Caki2 (cell line): ENCODE data around the gene COL4A4. TPM values are rescaled to one million over a fixed set of nuclear protein-coding genes. Genes with fewer than 3 reads are reported as not detected.
A peak's percentile ranks its signal among the peaks of the same experiment; 100 is the strongest.

Experiments used
- DNase-seq: peaks from one replicate; pipeline ENCODE4 v3.0.0-alpha.2; 2015; ENCODE audit warnings: low read depth
- in situ Hi-C: cut with HindIII; loops from 2 replicates; pipeline ENCODE4 v1.10.0; 2016; ENCODE audit warnings: low sequenced_read_pairs, low pct_unique_long_range_greater_than_20kb, mixed read lengths
- total RNA-seq: library from RNA; depleted of rRNA; stranded (reverse); fragments of >200 nt; shearing (Covaris generic); gene quantifications from 2 replicates; pipeline ENCODE4 v1.2.3, GENCODE V29; 2014; ENCODE audit warnings: low replicate concordance; rRNA removed

The COL4A4 gene
- total RNA-seq = 3.3 and 6.3 TPM in 2 replicates

- peak; percentile 77 for DNase-seq
- in situ Hi-C loops = no loop called here
Observed at GRCh38 chr2:227163998-227164762, at the start of gene COL4A4, which contains the start of gene COL4A3. COL4A4 (minus strand) TSS chr2:227164205; CDS start chr2:227147483, 16,722 bp downstream. COL4A3 (plus strand) TSS chr2:227164624; CDS start chr2:227164727, 103 bp downstream.

GRCh38 chr2:227207573-227207972 lies 43.6 kb upstream of the COL4A4 start:
- in situ Hi-C loops = no loop called here
- no peak for DNase-seq

GRCh38 chr2:227206406-227206805 lies 42.4 kb upstream of the COL4A4 start:
- DNase-seq = no peak
- in situ Hi-C loops = no loop called here

GRCh38 chr2:227205701-227206100 lies 41.7 kb upstream of the COL4A4 start:
- in situ Hi-C loops = no loop called here
- no peak for DNase-seq

- in situ Hi-C loops = no loop called here
- no peak for DNase-seq
Observed at GRCh38 chr2:227204452-227204851, 40.4 kb upstream of the COL4A4 start.

GRCh38 chr2:227201771-227202170 lies 37.8 kb upstream of the COL4A4 start:
- DNase-seq = no peak
- in situ Hi-C loops = no loop called here

GRCh38 chr2:227198866-227199265 lies 34.9 kb upstream of the COL4A4 start:
- no peak for DNase-seq
- in situ Hi-C loops = no loop called here

GRCh38 chr2:227194219-227194618 lies 30.2 kb upstream of the COL4A4 start:
- in situ Hi-C loops = no loop called here
- DNase-seq = no peak

- in situ Hi-C loops = no loop called here
- no peak for DNase-seq
Observed at GRCh38 chr2:227192491-227192890, 28.5 kb upstream of the COL4A4 start.

GRCh38 chr2:227191367-227191766 lies 27.4 kb upstream of the COL4A4 start:
- DNase-seq = no peak
- in situ Hi-C loops = no loop called here

GRCh38 chr2:227188292-227188691 lies 24.3 kb upstream of the COL4A4 start:
- DNase-seq = no peak
- in situ Hi-C loops = no loop called here

GRCh38 chr2:227186751-227187150 lies 22.7 kb upstream of the COL4A4 start:
- DNase-seq = no peak
- in situ Hi-C loops = no loop called here

- no peak for DNase-seq
- in situ Hi-C loops = no loop called here
Observed at GRCh38 chr2:227185615-227186232, 21.7 kb upstream of the COL4A4 start.

- DNase-seq = peak; percentile 55
Observed at GRCh38 chr2:227183657-227184367, 19.8 kb upstream of the COL4A4 start.

GRCh38 chr2:227182765-227183164 lies 18.8 kb upstream of the COL4A4 start:
- DNase-seq = no peak
- in situ Hi-C loops = no loop called here

More at GRCh38 chr2:227183657-227184367, 19.8 kb upstream of the COL4A4 start:
- in situ Hi-C loops = no loop called here

- no peak for DNase-seq
- in situ Hi-C loops = no loop called here
Observed at GRCh38 chr2:227180770-227181169, 16.8 kb upstream of the COL4A4 start.

GRCh38 chr2:227179988-227180685 lies 16.1 kb upstream of the COL4A4 start:
- in situ Hi-C loops = no loop called here
- peak; percentile 57 for DNase-seq

- in situ Hi-C loops = no loop called here
Observed at GRCh38 chr2:227177592-227178336, 13.8 kb upstream of the COL4A4 start.

More at GRCh38 chr2:227177592-227178336, 13.8 kb upstream of the COL4A4 start:
- no peak for DNase-seq
